OCI-LY1 (cell line): ENCODE results near the gene ZNF654.
A peak's percentile ranks its signal among the peaks of the same experiment; 100 is the strongest.

ENCODE experiments used
- CTCF ChIP-seq: fragments of 200-600 bp; sonication (generic), shearing (Covaris generic); IDR thresholded peaks from 2 replicates; pipeline ENCODE4 v1.5.1; 2017; ENCODE audit warnings: mild to moderate bottlenecking, antibody characterized with exemption, low read length, moderate library complexity, mixed read lengths
- EZH2 ChIP-seq: fragments of 200-600 bp; sonication (generic), shearing (Covaris generic); IDR thresholded peaks from 2 replicates; pipeline ENCODE4 v1.8.0; 2017; ENCODE audit warnings: borderline replicate concordance, mixed run types, mild to moderate bottlenecking, antibody characterized with exemption, low read length, moderate library complexity, mixed read lengths

- TF ChIP-seq CTCF (peak; percentile 26; the same call in 1 of the 2 replicates), EZH2 (no peak)
Observed at GRCh38 chr3:88057630-88058305, 1.3 kb upstream of the ZNF654 start.
